ENCODE data around the gene SDCBP2.

SDCBP2 gene

DNA sequence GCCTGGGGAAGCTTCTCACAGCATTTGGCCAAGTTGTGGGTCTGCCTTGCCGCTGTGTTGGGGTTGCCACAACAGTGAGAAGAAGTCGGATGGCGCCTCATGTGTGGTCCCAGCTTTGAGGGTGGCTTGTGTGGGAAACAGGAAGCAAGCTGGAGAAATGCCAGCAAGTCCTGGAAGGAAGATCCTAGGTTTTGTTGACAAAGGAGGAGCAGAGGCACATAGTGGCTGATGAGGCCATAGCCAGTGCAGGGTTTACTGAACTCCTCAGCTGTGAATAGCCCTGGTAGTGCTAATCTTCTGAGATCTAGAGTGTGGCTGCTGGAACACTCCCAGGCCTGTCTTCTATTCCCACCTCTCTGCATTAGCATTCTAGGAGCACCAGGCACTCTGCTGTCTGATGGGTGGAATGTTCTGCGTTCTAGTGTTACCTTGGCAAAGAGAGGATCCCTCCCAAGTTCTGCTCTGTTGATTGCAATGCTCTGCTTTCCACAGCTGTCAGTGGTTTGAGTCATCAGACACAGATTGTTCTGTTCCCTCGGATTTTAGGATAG, 37.7 kb downstream of the SDCBP2 start:
- in situ Hi-C loops (cut with HindIII; ENCODE audit: low pct_ligation_motif_present, low pct_unique_long_range_greater_than_20kb, low sequenced_read_pairs) = no loop called here
- DNase-seq = no peak

DNA sequence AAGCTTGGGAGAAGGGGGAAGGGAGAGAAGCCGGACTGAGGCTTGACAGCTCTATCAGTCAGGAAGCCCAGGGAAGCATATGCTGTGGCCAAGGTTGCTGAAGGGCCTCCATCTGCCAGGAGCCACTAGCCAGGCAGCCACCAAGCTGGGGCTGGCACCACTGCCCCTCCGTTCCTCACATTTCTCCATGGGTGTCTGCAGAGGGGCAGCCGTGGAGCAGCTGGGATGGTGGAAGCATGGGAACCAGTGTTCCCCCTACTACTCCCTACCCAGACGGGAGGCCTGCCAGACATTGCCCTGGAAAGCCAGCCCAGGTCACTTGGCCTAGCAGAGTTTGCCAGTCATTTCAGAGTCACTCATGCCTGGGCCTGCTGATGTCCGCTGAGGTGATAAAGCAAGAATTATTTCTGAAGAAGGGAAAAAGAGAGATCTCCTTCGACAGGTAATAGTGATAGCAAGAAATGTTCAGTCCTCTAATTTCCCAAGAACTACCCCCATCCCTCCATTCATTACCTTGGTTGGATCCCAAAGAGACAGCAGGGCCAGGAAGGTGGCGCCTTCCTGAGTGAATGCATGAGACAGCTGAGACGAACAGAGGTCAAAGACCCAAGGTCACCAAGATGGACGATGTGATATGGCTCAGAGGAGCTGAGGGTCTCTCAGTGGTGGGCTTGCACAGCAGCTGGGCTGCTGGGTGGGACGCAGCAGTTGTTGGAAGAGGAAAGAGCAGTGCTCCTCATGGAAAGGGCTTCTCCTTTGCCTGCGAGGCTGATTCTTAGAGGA, 41.0 kb downstream of the SDCBP2 start:
- in situ Hi-C loops (cut with HindIII; ENCODE audit: low pct_ligation_motif_present, low pct_unique_long_range_greater_than_20kb, low sequenced_read_pairs) = no loop called here

DNA sequence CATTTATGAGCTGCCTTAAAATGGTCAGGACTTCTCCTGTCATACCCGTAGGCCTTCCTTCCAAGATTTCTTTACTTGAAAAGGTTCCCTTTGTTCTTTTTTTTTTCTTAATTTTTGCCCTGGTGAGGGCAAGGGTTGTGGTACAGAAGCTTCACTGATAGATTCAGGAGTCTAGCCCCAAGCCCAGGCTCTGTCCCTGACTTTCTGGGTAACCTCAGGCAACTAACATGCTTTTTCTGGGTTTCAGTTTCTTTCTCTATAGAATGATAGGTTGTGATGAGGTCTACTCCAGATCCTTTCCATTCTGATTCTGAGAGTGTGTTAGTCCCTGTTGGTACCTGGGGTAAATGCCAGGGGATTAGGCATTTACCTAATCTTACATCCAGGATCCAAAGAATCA, 41.6 kb downstream of the SDCBP2 start:
- DNase-seq = no peak
- in situ Hi-C loops (cut with HindIII; ENCODE audit: low pct_ligation_motif_present, low pct_unique_long_range_greater_than_20kb, low sequenced_read_pairs) = no loop called here

More for the DNA sequence above, 41.0 kb downstream of the SDCBP2 start:
- DNase-seq = no peak

DNA sequence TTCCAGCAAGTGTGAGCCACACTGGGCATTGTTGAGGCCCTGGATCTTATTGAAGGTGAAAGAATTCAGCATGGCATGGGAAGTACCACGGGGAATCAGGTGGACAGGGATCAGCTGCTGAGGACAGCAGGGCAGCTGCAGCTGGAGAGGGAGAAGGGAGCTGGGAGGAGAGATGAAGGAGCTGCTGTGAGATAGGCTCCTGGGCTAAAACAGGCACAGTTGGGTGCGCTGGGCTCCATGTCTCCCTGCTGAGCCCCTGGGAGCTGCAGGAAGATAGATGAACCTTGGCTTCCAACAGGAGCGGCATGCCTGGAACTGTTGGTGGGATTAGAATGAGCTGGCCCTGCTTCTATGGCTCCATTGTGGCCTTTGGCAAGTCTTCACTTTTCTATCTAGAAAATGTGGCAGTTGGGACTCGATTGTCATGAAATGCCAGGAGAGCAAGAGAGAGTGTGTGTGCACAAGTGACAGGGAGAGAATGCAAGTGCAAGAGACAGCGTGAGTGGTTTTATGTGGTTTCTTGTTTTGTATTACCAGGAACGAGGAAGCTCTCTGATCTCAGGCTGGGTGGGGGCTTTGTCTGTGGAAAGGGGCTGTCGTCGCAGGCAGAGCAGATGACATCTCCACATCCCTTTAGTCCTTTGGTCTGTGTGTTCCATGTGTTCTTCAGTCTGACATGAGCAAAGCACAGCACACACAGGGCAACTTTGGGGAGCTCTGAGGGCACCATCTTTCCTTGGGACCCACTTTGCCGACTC, 42.5 kb downstream of the SDCBP2 start:
- in situ Hi-C loops (cut with HindIII; ENCODE audit: low pct_ligation_motif_present, low pct_unique_long_range_greater_than_20kb, low sequenced_read_pairs) = no loop called here
- no peak for DNase-seq

DNA sequence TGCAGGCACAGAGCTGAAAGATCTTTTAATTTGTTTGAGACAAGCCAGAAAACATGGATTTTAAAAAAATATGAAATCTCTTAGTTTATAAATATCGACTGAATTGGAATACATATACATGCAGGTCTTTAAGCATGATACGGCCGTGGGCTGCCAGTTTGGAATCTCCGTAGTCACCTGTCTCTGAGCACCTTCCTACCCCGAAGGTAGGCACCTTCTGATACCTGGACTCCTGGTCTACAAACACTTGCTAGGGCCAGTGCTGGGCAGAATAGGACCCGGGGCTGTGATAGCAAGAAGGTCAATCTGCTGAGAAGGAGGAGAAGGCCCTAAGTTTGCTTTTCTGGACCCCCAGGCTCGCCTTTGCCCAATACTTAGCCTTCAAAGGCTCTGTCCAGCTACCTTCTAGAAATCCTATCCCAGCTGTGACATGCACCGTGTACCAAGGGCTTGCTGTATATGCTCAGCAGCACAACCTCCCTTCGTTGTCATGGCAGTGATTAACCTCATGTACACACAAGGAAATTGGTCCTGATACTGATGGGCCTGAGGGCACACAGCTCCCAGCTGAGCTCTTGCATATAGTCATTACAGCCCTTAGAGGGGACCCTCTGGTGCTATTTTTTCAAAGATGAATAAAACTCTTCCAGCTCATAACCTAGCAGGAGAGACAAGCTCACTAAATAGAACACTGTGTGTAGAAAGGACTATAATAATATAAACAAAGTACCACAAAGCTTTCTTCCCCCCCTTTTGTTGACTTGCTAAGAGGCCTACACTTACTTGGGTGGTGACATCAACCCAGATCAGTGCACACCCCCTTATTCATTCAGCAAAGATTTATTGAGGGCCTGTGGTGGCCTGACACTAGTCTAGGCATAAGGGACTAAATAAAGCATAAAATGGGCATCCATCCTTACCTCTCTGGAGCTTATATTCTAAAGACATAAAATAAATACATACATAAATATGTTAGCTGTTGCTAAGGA, 45.1 kb downstream of the SDCBP2 start:
- no peak for DNase-seq
- in situ Hi-C loops (cut with HindIII; ENCODE audit: low pct_ligation_motif_present, low pct_unique_long_range_greater_than_20kb, low sequenced_read_pairs) = no loop called here

DNA sequence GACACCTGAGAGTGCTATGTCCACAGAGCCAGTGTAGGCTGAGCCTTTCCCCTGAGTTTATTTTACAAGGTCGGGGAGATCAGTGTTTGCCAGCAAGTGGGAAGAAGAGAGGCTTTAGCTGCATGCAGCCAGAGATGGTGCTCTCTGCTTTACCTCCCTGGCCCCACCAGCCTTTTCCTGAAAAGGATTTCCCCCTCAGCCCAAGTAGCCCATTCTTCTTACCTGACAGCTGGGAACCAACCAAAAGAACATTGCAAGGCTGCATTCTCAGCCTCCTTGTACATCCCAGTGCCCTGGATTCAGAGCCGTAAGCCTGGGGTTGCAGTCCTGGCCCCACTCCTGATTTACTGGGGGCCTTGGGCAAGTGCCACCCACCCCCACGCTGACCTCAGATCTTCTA, 46.0 kb downstream of the SDCBP2 start:
- in situ Hi-C loops (cut with HindIII; ENCODE audit: low pct_ligation_motif_present, low pct_unique_long_range_greater_than_20kb, low sequenced_read_pairs) = no loop called here
- no peak for DNase-seq

DNA sequence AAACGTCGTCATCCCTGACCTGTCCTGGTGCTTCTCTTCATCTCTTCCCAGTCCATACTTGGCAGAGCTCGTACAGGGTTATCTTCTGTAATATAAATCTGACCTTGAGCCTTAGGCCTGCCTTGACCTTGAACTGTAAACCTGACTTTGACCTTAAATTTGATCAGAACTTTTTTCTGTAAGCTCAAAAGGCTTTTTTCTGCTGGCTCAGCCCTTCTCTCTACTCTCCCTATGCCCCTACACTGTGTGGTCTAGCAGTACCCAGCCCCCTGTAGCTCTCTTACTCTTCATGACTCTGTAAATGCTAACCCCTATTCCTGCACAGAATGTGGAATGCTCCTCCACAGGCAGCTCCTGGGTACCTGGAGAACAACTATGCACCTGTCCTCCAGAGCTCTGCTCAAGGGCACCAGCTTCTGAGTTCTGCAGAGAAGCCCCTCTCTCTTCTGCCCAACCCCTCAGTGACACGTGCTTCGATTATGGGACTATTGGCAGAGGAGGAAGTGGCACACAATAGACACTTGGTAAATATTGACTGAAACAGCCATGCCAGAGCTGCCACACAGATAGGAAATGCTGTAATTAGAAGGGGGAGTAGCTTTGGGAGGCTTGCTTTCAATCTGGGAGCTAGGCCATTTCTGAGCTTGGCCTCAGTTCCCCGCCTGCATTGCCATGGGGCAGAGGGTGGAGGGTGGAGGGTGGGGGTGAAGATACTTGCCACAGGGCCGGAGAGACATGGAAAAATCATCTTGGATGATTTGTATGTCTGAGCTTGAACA, 47.5 kb downstream of the SDCBP2 start:
- in situ Hi-C loops (cut with HindIII; ENCODE audit: low pct_ligation_motif_present, low pct_unique_long_range_greater_than_20kb, low sequenced_read_pairs) = no loop called here
- no peak for DNase-seq

DNA sequence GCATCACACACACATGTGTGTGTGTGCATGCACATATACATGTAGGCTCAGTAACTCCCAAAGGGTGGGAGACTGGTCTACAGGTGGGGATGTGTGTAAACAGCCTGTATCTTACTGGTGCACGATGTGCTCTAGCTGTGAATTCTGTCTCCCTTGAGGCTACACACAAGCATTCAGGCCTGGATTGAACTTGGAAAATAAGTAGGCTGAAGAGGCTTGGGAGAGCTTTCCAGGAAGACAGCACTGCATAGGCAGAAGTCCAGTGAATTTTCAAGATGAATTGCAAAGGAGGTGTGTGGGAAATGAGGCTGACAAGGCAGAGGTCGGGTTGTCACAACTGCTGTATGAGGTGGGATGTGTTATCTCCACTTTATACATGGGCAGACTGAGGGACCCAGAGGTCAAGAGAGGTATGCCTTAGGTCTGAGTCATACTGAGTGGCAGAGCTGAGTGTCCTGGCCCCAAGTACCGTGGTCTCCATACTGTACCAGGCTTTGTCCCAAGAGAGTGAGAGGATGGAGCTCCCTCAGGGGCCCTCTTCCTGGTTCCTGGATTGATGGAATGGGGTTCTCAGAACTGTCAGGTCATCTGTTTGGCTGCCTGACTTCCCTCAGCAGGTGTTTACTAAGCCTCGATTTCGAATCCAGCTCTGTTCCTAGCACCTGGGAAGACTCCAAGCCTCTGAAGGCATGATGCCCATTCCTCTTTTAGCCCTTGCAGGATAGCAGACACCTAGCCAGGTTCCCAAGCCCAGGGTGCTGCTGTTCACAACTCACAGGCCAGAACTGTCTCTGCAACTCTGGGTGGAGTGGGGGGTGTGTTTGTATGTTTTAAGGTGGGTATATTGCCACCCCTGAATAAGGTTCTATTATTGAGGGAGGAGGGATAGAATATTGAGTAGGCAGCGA, 48.5 kb downstream of the SDCBP2 start:
- peak; percentile 8 for DNase-seq
- in situ Hi-C loops (cut with HindIII; ENCODE audit: low pct_ligation_motif_present, low pct_unique_long_range_greater_than_20kb, low sequenced_read_pairs) = no loop called here

DNA sequence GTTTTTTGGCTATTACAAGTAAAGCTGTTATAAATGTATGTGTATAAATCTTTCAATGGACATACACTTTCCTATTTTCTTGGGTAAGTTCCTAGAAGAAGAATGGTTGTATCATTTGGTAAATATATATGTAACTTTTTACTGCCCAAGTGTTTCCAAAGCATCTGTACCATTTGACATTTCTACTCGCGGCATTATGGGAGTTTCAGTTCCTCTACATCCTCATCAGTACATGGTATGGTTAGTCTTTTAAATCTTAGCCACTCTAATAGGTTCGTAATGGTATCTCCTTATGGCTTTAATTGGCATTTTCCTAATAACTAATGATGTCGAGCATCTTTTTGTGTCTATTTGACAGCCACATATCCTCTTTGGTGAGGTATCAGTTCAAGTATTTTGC, 49.9 kb downstream of the SDCBP2 start:
- DNase-seq = no peak
- in situ Hi-C loops (cut with HindIII; ENCODE audit: low pct_ligation_motif_present, low pct_unique_long_range_greater_than_20kb, low sequenced_read_pairs) = no loop called here

DNA sequence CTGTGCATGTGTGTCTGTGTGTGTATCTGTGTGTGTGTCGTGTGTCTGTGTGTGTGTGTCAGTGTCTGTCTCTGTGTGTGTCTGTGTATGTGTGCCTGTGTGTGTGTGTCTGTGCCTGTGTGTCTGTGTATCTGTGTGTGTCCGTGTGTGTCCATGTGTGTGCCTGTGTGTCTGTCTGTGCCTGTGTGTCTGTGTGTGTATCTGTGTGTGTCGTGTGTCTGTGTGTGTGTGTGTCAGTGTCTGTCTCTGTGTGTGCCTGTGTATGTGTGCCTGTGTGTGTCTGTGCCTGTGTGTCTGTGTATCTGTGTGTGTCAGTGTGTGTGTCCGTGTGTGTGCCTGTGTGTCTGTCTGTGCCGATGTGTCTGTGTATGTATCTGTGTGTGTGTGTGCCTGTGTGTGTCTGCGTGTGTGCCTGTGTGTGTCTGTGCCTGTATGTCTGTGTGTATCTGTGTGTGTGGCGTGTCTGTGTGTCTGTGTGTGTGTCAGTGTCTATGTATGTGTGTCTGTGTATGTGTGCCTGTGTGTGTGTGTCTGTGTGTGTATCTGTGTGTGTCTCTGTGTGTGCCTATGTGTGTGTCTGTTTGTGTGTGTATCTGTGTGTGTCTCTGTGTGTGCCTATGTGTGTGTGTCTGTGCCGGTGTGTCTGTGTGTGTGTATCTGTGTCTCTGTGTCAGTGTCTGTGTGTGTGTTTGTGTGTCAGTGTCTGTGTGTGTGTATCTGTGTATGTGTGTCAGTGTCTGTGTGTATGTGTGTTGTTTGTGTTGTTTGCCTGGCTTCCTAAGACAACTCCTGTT, 51.2 kb downstream of the SDCBP2 start:
- in situ Hi-C loops (cut with HindIII; ENCODE audit: low pct_ligation_motif_present, low pct_unique_long_range_greater_than_20kb, low sequenced_read_pairs) = no loop called here
- DNase-seq = no peak

DNA sequence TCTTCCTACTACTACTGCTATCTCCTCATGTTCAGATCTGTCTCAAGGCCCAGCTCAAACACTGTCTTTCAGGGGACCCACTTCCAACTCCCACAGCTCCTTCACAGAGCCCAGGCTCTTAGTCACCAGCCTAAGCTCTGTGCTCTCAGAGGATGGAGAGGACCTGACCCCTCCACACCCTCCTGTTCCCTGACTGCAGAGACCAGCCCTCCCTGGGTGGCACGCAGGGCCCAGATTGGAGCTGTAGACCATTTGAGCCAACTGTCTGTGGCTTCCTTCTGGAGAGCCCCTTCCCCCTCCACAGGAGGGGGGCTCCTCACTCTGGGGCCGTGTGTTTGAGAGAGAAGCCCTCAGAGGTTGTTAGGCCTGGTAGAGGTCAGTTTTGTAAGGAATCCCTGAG, 53.0 kb downstream of the SDCBP2 start:
- no peak for DNase-seq
- in situ Hi-C loops (cut with HindIII; ENCODE audit: low pct_ligation_motif_present, low pct_unique_long_range_greater_than_20kb, low sequenced_read_pairs) = no loop called here

DNA sequence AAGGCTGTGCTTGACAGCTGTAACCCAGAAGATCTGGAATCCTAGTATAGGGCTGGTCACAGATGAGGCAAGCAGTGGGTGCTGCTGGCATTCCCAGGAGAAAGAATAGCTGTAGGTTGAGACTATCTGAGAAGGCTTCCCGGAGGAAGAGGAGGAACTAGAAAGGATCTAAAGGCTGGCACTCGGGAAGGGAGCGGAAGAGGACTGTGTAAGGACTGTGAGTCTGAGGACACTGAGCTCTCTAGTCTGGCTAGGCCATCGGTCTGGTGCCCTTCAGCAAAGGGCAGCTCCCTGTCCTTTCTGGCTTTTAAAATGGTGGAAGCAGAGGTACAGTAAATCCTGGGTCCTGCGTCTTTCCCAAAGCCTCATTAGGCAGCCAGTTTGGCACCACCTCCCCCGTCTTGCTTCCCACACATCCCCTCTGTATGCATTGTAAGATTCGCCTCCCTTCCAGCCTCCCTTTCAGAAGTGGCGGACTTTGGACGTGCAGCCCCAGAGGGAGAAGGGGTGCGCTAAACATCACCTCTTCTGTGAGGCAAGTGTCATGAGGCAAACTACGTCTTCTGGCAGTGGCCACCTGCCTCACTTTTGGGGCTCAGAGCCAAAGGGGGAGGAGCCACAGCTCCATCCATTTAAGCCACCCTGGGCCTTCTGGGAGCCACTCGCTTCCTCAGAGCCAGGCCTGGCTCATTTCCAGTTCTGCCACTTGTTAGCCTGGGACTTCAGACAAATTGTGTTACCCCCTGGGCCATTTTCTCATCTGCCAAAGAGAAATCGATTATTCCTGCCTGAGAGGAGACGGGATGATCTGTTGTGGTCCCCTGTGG, 54.2 kb downstream of the SDCBP2 start:
- in situ Hi-C loops (cut with HindIII; ENCODE audit: low pct_ligation_motif_present, low pct_unique_long_range_greater_than_20kb, low sequenced_read_pairs) = no loop called here
- no peak for DNase-seq

DNA sequence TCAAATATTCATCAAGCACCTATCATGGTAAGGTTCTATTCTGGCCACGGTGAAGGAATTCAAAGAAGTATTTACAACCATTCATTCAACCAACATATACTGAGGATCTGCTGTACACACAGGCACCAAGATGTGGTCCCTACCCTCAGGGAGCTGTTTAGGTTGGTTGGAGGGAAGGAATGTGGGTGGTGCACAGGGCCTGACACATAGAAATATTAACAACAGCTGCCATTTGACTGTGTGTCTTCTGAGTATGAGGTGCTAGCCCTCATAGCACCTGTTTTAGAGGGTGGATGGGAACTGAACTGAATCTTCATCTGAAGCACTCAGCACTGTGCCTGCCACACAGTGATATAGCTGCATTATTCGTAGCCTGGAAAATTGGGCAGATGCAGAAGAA, 55.6 kb downstream of the SDCBP2 start:
- in situ Hi-C loops (cut with HindIII; ENCODE audit: low pct_ligation_motif_present, low pct_unique_long_range_greater_than_20kb, low sequenced_read_pairs) = no loop called here
- peak; percentile 41 for DNase-seq

DNA sequence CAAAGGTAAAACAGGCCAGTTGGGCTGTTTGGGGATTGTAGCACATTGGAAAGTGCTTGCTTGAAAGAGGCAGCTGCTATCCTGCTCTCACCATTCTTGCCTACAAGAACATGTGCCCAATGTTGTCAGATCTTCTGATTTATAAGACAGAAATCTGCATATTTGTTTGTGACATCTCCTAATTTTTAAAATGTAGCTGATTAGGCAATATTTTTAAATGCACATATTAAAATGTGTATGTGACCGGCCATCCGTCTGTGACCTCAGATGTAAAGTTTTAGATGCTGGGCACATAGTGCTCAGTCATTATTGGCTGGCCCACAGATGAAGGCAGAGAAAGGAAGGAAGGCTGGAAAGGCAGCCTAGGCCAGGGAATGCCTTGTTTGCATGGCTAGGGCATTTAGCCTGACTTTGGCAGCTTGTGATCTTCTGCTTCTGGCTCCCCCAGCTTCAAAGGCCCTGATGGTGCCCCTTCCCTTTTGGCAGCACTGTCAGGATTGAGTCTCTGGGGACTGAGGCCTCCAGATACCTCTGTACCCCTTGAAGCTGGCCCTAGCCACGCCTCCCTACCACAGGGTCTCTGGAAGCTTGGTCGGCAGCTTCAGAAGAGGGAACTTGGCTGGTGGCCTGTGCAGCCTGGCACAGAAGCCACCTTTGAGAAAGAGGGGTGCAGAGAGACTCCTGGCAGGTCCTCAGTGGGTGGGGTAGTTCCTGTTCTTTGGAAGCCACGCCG, 56.4 kb downstream of the SDCBP2 start:
- in situ Hi-C loops (cut with HindIII; ENCODE audit: low pct_ligation_motif_present, low pct_unique_long_range_greater_than_20kb, low sequenced_read_pairs) = no loop called here
- no peak for DNase-seq

DNA sequence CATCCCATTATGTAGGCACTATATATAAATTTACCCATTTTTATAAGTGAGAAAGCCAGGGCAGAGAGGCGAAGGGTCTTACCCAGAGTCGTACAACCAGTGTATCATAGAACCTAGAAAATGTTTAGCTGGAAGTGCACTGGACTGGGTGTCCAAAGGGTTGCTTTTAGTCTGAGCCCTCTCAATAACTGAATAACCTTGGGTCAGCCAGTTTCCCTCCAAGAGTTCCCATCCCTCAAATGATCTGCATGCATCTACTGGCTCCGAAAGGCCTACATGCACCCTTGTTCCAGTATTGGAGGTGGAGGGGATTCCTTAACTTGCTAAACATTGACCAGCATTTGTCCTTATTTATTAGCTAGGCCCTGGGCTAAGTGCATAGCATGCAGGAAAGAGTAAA, 59.1 kb downstream of the SDCBP2 start:
- DNase-seq = no peak

More for the DNA sequence above, 59.1 kb downstream of the SDCBP2 start:
- in situ Hi-C loops (cut with HindIII; ENCODE audit: low pct_ligation_motif_present, low pct_unique_long_range_greater_than_20kb, low sequenced_read_pairs) = no loop called here
